Lung (tissue), 12 donors: ENCODE measurements around the gene HOTAIR. TPM values are rescaled to one million over a fixed set of nuclear protein-coding genes. Genes with fewer than 3 reads are reported as not detected.

ENCODE experiments used
- ATAC-seq: fragments of 200-7000 bp; cut with Tn5 transposase; one replicate; pipeline ENCODE4 v1.9.1; 2020; ENCODE audit warnings: moderate number of reproducible peaks; ENCODE audit not compliant: insufficient read depth, low FRiP score
- DNase-seq, 3 donors: peaks; one replicate each; pipeline ENCODE4 v3.0.0-alpha.2; 2013 to 2017
- H3K27ac ChIP-seq, 2 donors: one replicate each; pipeline ENCODE4 v1.5.1; 2013; ENCODE audit warnings: mild to moderate bottlenecking in 2 of 2, moderate library complexity in 2 of 2, control low read depth in 1 of 2, inconsistent platforms in 1 of 2, low read depth in 1 of 2, low read length in 1 of 2
- H3K27me3 ChIP-seq, 3 donors: one replicate each; pipeline ENCODE4 v1.5.1; 2013; ENCODE audit warnings: low read length in 2 of 3; ENCODE audit not compliant: control insufficient read depth in 3 of 3, insufficient read depth in 3 of 3
- H3K36me3 ChIP-seq, 4 donors: one replicate each; pipeline ENCODE4 v1.5.1; 2013; ENCODE audit warnings: low read length in 4 of 4, mild to moderate bottlenecking in 1 of 4, moderate library complexity in 1 of 4; ENCODE audit not compliant: control insufficient read depth in 4 of 4, insufficient read depth in 4 of 4
- H3K4me1 ChIP-seq, 5 donors: one replicate each; pipeline ENCODE4 v1.5.1; 2013; ENCODE audit warnings: low read length in 5 of 5, mild to moderate bottlenecking in 2 of 5, moderate library complexity in 1 of 5; ENCODE audit not compliant: control insufficient read depth in 5 of 5, insufficient read depth in 5 of 5
- H3K4me3 ChIP-seq: one replicate; pipeline ENCODE4 v1.5.1; 2013; ENCODE audit warnings: mild to moderate bottlenecking, control low read depth, moderate library complexity
- H3K9ac ChIP-seq, 2 donors: one replicate each; pipeline ENCODE4 v1.5.1; 2013; ENCODE audit warnings: low read length in 2 of 2, control low read depth in 1 of 2; ENCODE audit not compliant: insufficient read depth in 1 of 2
- H3K9me3 ChIP-seq, 4 donors: one replicate each; pipeline ENCODE4 v1.5.1; 2013; ENCODE audit warnings: low read length in 3 of 4, mild to moderate bottlenecking in 1 of 4, moderate library complexity in 1 of 4; ENCODE audit not compliant: control insufficient read depth in 4 of 4, insufficient read depth in 3 of 4
- CTCF ChIP-seq: IDR thresholded peaks from 2 replicates; pipeline ENCODE4 v1.5.1; 2012; ENCODE audit warnings: mild to moderate bottlenecking; ENCODE audit errors: control extremely low read depth, extremely low read depth
- WGBS, 2 donors: extraction: QIAGEN DNeasy Blood & Tissue Kit; methylation state at CpG; one replicate each; pipeline ENCODE4 v1.1.7; 2013; 5-methylcytosine and 5-hydroxymethylcytosine counted together
- polyA plus RNA-seq, 2 donors: library from polyadenylated mRNA; stranded (reverse); fragments of 200-250 nt; gene quantifications; one replicate each; pipeline ENCODE4 v1.2.1, GENCODE V29; 2013
- total RNA-seq, 2 donors: library from RNA; depleted of rRNA in 1 of 2; stranded (reverse); fragments of >200 nt in 1 of 2; gene quantifications; one replicate each; pipeline ENCODE4 v1.2.1, GENCODE V29; 2014 to 2021
- donor health status: control.
- donor health status: control.
- donor health status: Bipolar disorder and iron deficiency.
- donor health status: healthy.
- donor health status: DM: yes; HTN: yes; CAD: no.

HOTAIR gene
- total and polyA plus RNA-seq, 4 donors = 0.15 TPM; not detected in 3

- Histone ChIP-seq H3K36me3 (no peaks in the 10 kb centered on the region), H3K4me3 (no peak overlapping the region), H3K9ac (no peak overlapping the region), H3K9me3 (peaks cover 0 to 11% (median 0%) of the 10 kb centered on the region in 4 donors), H3K27me3 (peaks cover 14 to 95% (median 89%) of the 10 kb centered on the region in 3 donors), H3K4me1 (peaks cover 0 to 3% (median 2%) of the 10 kb centered on the region in 5 donors), H3K27ac (no peak overlapping the region)
- ATAC-seq (no peak), DNase-seq (peak in 1 of 3 donors; percentile 4)
- TF ChIP-seq CTCF = no peak
- WGBS, 2 donors = 17 to 23% methylated on average over 23 of the region's 23 CpGs
Observed at GRCh38 chr12:53937596-53938325, 37.0 kb downstream of the HOTAIR start.

GRCh38 chr12:53937099-53937498 is 37.7 kb downstream of the HOTAIR start:
- Histone ChIP-seq H3K9ac (no peak overlapping the region), H3K9me3 (peaks cover 0 to 11% (median 0%) of the 10 kb centered on the region in 4 donors), H3K4me1 (peaks cover 0 to 3% (median 2%) of the 10 kb centered on the region in 5 donors), H3K4me3 (no peak overlapping the region), H3K27ac (no peak overlapping the region), H3K36me3 (no peaks in the 10 kb centered on the region), H3K27me3 (peaks cover 14 to 95% (median 90%) of the 10 kb centered on the region in 3 donors)
- ATAC-seq = no peak
- peak in 1 of 3 donors; percentile 8 for DNase-seq
- no peak for TF ChIP-seq CTCF
- WGBS, 2 donors = 11 to 19% methylated on average over 12 of the region's 12 CpGs

DNA sequence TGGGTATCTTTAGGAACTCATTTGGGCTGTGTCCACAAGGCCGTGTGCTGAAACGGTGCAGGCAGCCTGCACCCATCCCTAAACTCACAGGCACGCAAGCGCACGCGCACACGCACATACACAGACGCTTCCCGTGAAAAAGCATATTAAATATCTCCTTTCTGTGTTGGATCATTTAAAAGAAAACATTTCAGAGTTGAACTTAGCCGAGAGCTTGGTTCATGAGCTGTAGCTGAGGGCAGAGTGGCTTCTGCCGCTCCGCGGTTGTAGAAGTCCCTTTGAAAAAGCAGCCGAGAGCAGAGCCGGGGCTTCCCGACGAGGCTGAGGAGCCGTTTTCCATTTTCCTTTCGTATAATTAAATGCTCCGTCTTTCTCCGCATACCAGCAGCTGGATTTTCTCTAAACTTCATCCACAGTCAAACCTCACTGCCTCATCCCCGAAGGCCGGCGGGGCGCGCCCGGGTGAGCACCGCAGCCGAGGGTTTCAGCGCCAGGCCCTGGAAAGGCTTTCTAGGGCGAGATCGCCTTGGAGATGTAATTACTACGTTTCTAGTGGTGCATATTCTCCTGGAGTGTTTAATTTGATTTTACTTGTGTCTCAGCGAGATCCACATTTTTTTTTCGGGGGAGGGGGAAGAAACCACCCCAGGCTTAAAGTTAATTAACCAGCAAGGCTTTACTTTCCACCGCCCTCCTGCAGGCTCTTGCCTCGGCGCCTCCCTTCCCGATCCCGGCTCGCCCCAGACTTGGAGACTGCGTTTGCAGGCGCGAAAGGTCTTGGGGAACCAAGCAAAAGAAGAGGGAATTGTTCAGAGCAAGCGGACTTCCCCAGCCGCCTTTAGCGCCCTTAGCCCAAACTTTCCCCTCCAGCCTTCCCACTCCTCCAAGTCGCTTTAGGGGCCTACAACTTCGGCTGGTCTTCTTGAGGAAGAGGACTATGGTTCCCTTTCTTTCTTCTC is 39.1 kb downstream of the HOTAIR start:
- no peak overlapping the region for H3K4me3 ChIP-seq
- 5 to 8% methylated on average over 49 of the region's 49 CpGs for WGBS, 2 donors
- H3K9ac ChIP-seq = no peak overlapping the region
- peaks cover 0 to 13% (median 0%) of the 10 kb centered on the region in 4 donors for H3K9me3 ChIP-seq
- no peak for TF ChIP-seq CTCF
- DNase-seq = no peak
- H3K27ac ChIP-seq = no peak overlapping the region
- no peak for ATAC-seq
- peaks cover 20 to 95% (median 91%) of the 10 kb centered on the region in 3 donors for H3K27me3 ChIP-seq
- peaks cover 0 to 3% (median 2%) of the 10 kb centered on the region in 5 donors for H3K4me1 ChIP-seq
- no peaks in the 10 kb centered on the region for H3K36me3 ChIP-seq
